ENCODE data around the gene MED8.

MED8 gene

GRCh38 chr1:43358121-43358745, 31.4 kb downstream of the MED8 start:
- no peak for DNase-seq

DNA sequence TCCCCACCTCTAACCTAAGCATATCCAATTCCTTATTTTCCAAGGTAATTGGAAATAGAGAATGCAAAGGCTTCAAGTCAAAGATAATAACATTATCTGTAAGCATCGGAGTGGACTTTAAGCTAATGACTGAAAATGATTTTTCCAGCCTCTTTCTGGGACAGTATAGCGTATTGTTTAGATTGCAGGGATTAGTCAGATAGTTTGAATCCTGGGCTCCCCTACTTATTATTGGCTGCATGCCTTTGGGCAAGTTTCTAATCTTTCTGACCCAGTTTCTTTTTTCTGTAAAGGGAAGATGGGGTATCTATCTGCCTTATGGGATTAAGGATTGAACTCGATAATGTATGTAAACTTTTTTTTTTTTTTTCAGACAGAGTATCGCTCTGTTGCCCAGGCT, 32.3 kb downstream of the MED8 start:
- no peak for DNase-seq

DNA sequence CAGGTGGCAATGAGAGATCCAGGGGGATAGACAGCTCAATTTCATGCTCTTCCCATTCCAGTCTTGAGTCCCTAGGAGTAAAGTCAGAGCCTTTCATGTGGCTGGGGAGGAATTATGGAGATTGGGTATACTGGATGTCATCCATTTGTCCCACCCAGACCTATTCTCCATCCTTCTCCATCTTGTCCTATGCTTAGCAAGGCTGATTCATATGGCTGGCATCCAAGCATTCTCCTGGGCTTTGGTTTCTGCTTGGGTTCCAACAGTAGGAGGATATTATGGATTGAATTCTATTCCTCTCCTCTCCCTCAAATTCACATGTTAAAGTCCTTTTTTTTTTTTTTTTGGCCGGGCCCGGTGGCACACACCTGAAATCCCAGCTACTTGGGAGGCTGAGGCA, 34.7 kb downstream of the MED8 start:
- no peak for DNase-seq

DNA sequence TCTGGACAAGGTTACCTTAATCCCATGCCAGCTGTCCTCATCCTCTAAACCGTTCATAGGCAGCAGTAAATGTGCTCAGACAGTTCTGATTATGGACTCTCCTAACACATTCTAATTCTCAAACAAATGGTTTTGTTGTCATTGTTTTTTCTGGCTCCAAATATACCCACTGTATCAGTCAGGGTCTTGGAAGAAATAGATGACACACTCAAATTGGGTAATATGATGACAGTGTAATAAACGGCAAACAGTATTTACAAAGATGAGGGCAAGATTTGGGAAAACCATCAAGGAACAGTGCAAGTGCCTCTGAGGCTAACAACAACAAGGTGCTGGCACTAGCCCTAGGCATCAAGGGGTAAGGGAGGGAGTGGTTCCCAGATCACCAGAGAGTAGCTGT, 35.1 kb downstream of the MED8 start:
- no peak for DNase-seq

- DNase-seq = no peak
Measured at GRCh38 chr1:43352881-43353280, 36.7 kb downstream of the MED8 start.

DNA sequence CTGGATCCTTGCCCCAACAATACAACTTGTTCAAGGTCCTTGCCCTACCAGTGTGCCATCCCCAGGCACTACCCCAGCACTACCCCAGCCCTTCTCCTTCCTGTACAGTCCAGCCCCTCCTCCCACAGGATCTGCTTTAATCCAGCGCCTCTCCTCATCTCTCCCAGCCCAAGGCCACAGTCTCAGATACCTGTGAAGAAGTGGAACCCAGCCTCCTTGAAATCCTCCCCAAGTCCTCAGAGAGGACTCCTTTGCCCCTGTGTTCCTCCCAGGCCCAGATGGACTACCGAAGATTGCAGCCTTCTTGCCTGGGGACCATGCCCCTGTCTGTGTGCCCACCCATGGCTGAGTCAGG, 37.3 kb downstream of the MED8 start:
- DNase-seq = no peak

DNA sequence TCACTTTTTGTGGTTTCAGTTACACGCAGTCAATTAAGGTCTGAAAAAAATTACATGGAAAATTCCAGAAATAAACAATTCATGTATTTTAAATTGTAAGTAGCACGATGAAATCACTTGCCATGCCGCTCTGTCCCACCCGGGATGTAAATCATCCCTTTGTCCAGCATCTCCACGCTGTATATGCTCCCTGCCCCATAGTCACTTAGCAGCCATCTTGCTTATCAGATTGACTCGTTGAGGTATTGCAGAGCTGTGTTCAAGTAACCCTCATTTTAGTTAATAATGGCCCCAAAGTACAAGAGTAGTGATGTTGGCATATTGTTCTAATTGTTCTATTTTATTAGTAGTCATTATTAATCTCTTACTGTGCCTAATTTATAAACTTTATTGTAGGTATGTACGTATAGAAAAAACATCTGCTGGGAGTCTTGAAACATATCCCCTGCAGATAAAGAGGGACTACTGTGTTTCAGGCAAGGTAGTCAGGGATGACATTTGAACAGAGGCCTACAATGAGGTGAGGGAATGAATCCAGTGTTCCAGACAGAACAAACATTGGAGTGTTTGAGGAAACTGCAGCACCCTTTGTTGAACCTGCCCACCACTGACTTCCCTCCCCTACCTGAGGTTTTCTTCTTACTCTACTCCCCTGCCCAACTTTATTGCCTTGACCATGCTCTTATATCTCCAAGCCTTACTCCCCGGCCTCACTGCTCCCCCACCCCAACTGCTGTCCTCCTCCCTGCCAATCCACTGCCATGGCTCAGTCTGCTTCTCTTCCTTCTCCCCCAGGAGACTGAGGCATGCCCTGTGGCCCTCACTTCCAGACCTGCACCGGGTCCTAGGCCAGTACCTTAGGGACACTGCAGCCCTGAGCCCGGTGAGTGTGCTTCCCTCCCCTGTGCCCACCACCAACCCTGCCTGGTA, 37.9 kb downstream of the MED8 start:
- DNase-seq = no peak

DNA sequence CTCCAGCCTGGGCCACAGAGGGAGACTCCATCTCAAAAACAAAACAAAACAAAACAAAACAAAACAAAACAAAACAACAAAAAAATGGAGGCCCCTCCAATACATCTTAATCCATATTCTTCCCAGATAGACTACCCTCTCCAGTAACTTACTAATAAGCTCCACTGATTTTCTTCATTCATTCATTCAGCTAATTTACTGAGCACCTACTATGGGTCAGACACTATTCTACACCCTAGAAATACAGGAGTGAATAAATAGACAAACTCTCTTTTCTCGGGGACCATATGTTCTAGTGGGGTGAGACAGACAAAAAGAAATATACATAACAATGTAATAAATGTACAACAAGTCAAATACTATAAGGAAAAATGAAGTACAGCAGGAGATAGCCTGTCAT, 38.6 kb downstream of the MED8 start:
- no peak for DNase-seq

DNA sequence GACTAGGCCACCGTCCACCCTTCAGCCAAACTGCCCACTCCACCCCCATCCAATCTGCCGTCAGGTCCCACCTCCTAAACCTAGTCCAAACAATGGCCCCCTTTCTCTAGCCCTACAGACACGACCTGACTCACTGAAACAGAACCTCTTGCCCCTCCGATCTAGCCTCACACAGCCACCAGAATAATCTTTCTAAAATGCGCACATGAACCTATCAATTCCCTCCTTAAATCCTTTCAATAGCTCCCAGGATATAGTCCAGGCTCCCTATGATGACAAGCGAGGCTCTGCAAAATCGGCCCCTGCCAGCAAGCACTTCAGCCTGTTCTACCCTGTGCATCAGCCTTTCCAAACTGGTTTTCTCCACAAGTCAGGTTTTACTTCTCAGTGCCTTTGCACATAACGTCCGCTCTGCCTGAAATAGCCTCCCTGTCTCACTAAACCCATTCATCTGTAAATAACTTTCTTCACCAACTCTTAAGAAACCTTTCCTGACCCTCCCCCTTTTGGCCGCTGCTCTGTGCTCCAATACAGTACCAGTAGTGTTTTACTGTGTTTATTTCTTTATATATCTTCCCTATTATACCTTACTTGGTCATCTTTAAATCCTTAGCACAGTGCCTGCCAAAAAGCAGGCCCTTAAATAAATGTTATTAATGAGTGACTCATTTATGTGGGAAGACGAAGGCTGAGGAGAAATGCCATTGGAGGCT, 39.9 kb downstream of the MED8 start:
- DNase-seq = no peak

DNA sequence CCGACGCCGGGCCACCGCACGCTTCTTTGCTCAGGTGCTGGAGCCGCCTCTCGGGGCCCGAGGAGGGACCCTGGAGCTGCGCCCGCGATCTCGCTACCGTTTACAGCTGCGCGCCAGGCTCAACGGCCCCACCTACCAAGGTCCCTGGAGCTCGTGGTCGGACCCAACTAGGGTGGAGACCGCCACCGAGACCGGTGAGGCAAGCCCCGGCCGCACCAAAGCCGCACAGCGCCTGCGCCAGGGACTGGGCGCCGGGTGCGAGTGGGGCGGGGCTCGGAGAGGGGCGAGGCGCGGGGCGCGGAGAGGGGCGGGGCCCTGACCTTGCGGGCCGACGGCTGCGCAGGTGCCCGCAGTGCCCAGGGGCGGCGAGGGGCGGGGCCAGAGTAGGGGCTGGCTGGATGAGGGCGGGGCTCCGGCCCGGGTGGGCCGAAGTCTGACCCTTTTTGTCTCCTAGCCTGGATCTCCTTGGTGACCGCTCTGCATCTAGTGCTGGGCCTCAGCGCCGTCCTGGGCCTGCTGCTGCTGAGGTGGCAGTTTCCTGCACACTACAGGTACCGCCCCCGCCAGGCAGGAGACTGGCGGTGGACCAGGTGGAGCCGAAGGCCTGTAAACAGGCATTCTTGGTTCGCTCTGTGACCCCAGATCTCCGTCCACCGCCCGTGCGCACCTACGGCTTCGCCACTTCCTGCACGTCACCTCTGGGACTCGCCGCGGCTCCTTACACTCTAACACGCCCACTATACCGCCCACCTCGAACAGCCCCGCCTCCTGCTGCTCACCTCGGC, 40.6 kb downstream of the MED8 start:
- peak; percentile 55 for DNase-seq

GRCh38 chr1:43348343-43348808, 41.2 kb downstream of the MED8 start:
- no peak for DNase-seq

DNA sequence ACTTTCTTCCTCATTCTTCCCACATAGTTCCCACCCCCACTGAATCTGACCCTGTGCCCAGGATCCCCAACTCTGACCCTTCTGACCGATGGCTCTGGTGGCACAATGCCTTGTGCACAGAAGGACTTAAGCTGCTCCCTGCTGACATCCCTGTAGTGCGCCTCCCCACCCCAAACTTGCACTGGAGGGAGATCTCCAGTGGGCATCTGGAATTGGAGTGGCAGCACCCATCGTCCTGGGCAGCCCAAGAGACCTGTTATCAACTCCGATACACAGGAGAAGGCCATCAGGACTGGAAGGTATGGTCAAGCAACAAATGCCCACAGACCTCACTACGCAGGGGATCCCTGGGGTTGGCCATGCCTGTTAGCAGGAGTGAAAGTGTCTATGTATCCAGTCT, 43.0 kb downstream of the MED8 start:
- no peak for DNase-seq

DNA sequence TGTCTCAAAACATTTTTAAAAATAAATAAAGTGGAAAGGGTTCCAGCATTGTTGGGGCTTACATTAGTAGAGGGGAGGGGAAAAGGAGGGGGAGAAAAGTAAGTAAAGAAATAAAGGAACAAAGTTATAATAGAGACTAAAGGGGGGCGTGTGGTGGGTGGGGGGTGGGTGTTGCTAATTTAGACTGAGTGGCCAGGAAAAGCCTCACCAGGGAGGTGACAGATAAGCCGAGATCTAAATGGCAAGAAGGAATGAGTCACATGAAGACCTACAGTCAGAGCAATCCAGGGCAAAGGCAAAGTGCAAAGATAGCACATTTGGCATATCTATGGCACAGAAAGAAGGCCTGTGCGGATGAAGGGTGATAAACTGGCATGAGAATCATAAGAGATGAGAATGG, 44.5 kb downstream of the MED8 start:
- no peak for DNase-seq

DNA sequence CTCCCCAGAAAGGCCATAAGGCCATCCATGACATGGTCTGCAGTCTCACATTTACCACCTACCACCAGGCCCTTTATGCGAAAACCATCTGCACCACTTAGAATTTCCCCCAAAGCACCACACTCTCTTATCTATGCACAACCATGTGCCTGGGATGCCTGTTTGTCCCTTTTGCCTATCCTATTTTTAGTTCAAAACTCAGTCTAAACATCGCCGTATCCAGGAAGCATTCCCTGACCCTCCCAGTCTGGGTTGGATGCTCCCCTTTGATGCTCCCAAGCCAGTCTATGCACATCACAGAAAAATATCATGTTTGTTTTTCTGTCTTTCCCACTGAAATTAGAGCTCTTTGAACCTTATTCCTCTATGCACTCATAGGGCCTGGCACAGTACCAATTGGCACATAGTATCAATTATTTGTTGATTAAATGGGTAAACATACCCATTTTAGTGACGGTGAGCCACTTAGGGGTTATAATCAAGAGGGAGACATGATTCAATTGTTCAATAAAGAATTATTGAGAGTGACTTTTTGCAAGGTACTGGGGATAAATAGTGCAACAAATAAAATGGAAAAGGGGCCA, 45.2 kb downstream of the MED8 start:
- no peak for DNase-seq

DNA sequence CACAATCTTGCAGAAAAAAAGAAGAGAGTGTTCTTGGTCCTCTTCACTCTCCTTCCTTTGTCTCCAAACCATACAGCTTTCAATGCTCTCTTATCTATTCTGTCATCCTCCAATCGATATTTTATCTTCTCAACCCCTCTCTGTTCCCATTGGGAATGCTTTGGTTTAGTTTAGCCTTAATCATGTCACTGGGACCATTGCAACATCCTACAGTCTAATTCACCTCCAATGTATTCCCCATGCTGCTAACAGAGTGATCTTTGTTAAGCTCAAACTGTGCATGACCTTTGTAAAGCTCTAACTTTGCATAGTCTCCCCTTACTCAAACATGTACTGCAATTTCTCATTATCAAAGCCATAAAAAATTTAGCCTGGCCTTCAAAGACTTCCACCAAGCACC, 49.0 kb downstream of the MED8 start:
- DNase-seq = no peak

GRCh38 chr1:43339584-43340232, 49.9 kb downstream of the MED8 start:
- DNase-seq = no peak

DNA sequence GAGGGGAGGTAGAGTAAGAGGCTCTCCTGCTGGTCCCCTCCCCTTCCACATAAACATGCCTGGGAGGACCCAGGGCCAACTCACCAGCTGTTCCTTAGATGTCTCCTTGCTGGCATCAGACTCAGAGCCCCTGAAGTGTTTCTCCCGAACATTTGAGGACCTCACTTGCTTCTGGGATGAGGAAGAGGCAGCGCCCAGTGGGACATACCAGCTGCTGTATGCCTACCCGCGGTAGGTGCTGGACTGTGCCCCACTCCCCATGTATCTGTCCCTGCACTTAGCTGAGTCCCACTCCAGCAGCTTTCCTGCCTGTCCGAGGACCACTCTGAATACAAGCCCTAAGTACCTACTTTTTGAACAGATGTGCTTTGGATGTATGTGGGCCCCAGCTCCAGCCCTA, 51.6 kb downstream of the MED8 start:
- DNase-seq = no peak

GRCh38 chr1:43337588-43337987, 52.0 kb downstream of the MED8 start, which contains the start of gene MPL:
Gene MPL, plus strand, starts transcription at chr1:43337818. Its CDS starts 31 bp downstream, at chr1:43337849.
- DNase-seq = no peak

- DNase-seq = no peak
Measured at GRCh38 chr1:43334453-43335205, 55.0 kb downstream of the MED8 start.

Data from activated CD8-positive, alpha-beta memory T cell treated with anti-CD3 and anti-CD28 coated beads, Interleukin-2, amount 50 U/mL, for 4 hours (primary cell).